Measurements from ENCODE around the gene IMMP2L.
"Not testable (repeated sequence)": the region's sequence is repeated elsewhere in the genome, so short reads cannot be mapped to it uniquely, and the experiment has no call there.

The IMMP2L gene

GRCh38 chr7:111509288-111509687, 53.0 kb downstream of the IMMP2L start:
- no peak for DNase-seq (ENCODE audit: low read depth in 2 of 2)

GRCh38 chr7:111508387-111508786, 53.9 kb downstream of the IMMP2L start:
- no peak for DNase-seq (ENCODE audit: low read depth in 2 of 2)

GRCh38 chr7:111505422-111505821, 56.9 kb downstream of the IMMP2L start:
- not testable (repeated sequence) for DNase-seq (ENCODE audit: low read depth in 2 of 2)

DNA sequence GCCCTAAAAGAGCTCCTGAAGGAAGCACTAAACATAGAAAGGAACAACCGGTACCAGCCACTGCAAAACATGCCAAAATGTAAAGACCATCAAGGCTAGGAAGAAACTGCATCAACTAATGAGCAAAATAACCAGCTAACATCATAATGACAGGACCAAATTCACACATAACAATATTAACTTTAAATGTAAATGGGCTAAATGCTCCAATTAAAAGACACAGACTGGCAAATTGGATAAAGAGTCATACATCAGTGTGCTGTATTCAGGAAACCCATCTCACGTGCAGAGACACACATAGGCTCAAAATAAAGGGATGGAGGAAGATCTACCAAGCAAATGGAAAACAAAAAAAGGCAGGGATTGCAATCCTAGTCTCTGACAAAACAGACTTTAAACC, 60.5 kb downstream of the IMMP2L start:
- not testable (repeated sequence) for DNase-seq (ENCODE audit: low read depth in 2 of 2)

- DNase-seq (ENCODE audit: low read depth in 2 of 2): no peak
Observed at GRCh38 chr7:111499027-111499426, 63.3 kb downstream of the IMMP2L start.

DNA sequence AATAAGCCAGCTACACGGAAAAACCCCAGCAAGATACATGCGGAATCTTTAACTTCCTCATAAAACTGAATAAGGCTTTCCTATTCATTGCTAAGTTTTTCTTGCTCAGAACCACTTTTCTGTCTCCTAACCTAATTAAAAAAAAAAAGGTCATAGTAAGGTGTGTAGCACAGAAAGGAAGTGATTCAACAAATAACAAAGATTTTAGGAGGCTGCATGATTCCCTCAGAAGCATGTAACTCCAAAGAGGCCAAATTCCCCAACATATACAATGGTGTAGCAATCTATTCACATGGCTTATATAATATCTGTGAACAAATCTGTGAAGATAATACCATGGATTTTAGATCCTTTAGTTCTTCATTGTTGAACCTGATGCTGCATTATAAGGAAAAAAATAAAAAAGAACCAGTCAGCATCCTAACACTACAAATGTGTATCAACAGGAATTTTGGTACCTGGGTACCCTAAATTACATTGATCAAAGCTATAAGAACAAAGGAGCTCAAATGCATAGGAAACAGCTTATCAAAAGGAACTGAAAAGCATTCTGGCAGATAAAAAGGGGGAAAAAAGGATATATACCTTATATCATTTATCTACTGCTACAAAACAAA, 63.8 kb downstream of the IMMP2L start:
- DNase-seq (ENCODE audit: low read depth in 2 of 2): no peak

DNA sequence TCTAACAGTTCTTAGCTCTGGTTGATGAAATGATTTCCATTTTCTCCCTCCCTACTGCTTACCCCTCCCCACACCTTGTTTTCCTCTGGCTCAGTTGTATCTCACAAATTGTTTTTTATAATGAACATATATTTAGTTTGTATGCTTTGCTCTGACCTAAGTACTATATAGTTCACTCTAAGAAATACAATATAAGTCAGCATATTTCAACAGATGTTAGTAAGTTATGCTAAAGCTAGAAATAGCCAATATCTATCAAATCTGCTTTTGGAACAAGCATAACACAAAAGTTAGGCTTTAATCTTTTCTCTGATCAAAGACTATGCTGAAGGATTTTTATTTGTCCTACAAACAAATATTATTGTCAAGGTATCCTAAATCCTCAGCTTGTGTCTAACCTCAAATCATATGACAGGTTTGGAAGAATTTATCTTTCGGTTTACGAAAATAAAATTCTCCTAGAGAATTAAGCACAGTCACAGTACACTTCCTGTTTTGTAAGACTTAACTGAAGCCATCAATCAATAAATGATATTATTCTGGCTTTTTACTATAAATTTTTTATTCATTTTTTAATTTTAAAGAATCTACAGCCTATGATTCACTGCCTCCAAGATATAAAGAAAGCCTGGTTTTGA, 67.0 kb downstream of the IMMP2L start:
- DNase-seq (ENCODE audit: low read depth in 2 of 2): no peak

DNA sequence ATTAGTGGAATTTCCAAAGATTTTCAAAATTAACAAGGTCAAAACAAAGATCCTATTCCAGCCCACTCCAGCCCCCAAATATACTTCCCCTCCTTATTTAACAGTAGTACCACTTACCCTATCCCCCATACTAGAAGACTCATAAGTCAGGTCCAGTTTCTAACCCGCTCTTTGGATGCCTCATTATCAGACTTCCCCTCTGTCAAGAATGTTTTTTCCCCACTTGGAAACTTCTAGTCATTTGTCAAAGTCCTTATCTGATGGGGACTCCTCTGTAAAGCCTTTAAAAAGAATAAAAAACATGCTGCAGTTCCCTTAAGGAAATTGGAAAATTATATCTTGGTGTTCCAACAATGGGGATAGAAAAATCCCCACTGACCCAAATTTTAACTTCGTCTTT, 70.1 kb downstream of the IMMP2L start:
- DNase-seq (ENCODE audit: low read depth in 2 of 2): no peak

DNA sequence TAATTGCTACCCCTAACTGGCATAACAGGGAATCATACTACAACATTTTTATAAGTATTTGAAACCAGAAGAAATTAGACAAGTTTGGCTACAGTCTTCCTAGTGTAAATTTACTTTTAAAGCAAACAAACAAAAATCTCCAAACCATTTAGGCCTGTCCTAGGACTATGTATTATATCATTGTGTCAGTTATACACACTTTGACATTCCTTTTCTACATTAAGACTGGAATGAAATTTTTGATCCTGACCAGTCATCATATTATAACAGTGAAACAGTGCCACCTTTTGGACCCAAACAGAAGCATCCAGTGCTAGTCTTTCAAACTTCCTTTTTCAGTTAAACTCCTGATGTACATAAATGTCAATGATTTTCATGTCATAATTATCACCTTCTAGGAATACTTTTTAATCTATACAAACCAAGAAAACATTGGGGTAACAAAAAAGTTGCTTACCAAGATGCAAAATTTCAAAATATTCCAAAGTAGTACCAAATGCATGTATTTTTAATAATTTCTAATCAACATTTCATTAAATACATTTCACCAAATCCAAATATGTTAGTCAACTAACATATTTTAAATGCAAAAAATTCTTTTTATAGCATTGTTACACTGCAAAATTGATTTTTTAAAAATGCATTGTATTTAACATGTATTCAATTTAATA, 75.7 kb downstream of the IMMP2L start:
- no peak for DNase-seq (ENCODE audit: low read depth in 2 of 2)

GRCh38 chr7:111485701-111486380, 76.5 kb downstream of the IMMP2L start:
- DNase-seq (ENCODE audit: low read depth in 2 of 2): no peak

GRCh38 chr7:111483078-111483477, 79.2 kb downstream of the IMMP2L start:
- no peak for DNase-seq (ENCODE audit: low read depth in 2 of 2)

DNA sequence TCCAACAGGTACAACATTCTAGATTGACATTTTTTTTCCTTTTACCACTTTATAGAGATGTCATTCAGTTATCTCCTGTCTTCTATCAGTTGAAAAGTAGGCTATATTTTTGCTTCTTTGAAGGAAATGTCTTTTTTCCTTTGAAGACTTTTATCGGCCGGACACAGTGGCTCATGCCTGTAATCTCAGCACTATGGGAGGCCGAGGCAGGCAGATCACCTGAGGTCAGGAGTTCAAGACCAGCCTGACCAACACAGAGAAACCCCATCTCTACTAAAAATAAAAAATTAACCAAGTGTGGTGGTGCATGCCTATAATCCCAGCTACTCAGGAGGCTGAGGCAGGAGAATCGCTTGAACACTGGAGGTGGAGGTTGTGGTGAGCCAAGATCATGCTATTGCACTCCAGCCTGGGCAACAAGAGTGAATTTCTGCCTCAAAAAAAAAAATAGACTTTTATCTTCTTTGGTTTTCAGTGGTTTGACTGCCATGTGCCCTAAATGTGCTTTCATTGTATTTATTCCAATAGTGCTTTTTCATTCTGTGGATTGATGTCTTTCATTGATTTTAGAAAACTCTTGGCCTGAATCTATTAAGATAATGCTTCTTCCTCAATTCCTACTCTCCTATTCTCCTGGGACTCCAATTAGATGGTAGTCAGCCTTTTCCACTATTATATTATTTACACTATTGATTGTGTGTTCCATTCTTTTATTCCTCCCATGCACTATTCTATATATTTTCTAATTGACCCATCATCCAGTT, 84.6 kb downstream of the IMMP2L start:
- DNase-seq (ENCODE audit: low read depth in 2 of 2): no peak

DNA sequence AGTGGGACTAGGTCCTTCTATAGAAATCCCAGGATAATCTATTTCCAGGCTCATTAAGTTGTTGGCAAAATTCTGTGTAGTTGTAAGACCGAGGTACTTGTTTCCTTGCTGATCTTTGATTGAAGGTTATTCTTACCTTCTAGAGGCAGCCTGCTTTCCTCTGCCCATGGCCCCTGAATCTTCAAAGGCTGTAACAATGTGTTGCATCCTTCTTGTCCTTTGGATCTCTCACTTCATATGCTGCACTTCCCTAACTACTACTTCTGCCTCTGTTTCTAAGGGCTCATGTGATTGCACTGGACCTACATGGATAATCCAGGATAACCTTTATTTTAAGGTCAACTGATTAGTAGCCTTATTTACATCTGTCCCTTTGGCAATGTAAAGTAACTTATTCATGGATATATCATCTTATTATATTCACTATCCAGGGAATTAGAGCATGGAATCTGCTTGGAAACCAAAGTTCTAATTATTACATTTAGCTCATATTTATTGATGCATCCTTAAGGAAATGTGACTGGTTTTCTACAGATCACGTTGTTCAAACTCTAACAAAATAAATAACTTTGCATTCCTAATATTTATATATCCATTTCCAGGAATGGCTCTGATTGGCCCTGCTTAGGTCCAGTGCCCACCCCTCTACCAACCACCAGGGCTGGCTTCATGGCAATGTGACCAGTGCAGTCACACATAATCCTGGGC, 85.6 kb downstream of the IMMP2L start:
- DNase-seq (ENCODE audit: low read depth in 2 of 2): no peak

- no peak for DNase-seq (ENCODE audit: low read depth in 2 of 2)
Observed at GRCh38 chr7:111475959-111476358, 86.3 kb downstream of the IMMP2L start.

DNA sequence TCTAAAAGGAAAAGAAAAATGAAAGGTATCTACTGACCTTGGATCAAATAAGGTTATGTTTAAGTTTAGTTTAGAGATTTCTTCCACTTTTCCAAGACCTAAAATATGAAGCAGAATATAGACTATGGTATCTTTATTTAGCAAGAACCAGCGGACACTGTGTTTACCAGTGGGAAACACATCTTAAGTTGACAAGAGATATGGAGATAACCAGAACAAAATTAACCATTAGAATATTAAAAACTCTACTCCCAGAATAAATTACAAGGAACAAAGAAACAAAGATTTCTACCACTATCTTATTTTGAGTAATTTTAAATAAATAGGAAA, 86.9 kb downstream of the IMMP2L start:
- no peak for DNase-seq (ENCODE audit: low read depth in 2 of 2)

GRCh38 chr7:111474723-111475418, 87.4 kb downstream of the IMMP2L start:
- DNase-seq (ENCODE audit: low read depth in 2 of 2): no peak

DNA sequence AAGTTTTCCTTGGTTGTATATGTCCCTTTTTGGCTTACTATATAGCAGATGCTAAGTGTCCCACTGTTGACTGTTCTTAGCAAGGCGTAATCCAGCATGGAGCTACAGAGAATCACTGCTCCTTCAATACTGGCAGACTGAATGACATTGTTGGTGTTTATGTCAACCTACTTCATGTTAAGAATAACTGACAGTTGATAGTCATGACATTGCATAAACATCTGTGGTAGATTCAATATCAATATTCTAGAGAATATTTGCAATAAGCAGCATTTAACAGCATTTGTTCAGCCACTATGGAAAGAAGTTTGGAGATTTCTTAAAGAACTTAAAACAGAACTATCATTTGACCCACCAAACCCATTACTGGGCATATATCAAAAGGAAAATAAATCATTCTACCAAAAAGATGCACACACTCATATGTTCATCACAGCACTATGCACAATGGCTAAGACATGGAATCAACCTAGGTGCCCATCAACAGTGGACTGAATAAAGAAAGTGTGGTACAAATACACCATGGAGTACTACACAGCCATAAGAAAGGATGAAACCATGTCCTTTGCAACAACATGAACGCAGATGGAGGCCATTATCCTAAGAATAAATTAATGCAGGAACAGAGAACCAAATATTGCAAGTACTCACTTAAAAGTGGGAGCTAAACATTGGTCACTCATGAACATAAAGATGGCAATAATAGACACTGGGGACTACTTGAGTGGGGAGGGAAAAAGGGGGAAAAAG, 88.7 kb downstream of the IMMP2L start:
- no peak for DNase-seq (ENCODE audit: low read depth in 2 of 2)

DNA sequence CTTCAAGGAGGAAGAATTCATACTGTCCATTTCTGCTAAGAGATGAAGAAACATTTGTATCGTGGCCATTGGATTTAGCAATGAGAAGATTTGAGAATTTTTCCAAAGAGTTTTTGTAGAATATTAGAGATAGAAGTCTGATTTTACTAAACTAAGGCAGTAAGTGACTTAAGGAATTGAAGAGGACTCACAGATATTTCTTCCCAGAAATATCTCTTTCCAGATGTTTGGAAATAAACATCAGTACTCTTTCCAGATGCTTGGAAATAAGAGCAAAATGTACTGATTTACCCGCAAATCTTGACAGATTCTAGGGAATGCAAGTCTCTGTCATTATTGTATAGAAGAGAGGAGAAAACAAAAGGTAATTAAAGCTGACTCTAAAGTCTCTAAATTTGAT, 91.3 kb downstream of the IMMP2L start:
- DNase-seq (ENCODE audit: low read depth in 2 of 2): no peak

GRCh38 chr7:111469894-111470293, 92.4 kb downstream of the IMMP2L start:
- not testable (repeated sequence) for DNase-seq (ENCODE audit: low read depth in 2 of 2)

GRCh38 chr7:111465774-111466173, 96.5 kb downstream of the IMMP2L start:
- DNase-seq (ENCODE audit: low read depth in 2 of 2): not testable (repeated sequence)

Measured in stimulated activated CD8-positive, alpha-beta memory T cell treated with anti-CD3 and anti-CD28 coated beads, Interleukin-15, amount 100 ng/mL, for 4 hours (primary cell).